Psoas muscle (tissue), 8 donors: ENCODE results near the gene TUT1. TPM values are rescaled to one million over a fixed set of nuclear protein-coding genes. Genes with fewer than 3 reads are reported as not detected.

Experiments used
- ATAC-seq, 4 donors: fragments of 200-7000 bp; cut with Tn5 transposase; one replicate each; pipeline ENCODE4 v1.9.1; 2020; ENCODE audit warnings: moderate library complexity in 3 of 4, mild to moderate bottlenecking in 2 of 4
- DNase-seq, 2 donors: peaks; one replicate each; pipeline ENCODE4 v3.0.0-alpha.2; 2020
- H3K27ac ChIP-seq: fragments of 200-600 bp; one replicate; pipeline ENCODE4 v1.8.0; 2022
- H3K27me3 ChIP-seq, 3 donors: fragments of 200-600 bp in 1 of 3; one replicate each; pipeline versions ENCODE4 v1.6.1 to v1.8.0; 2013 to 2022; ENCODE audit warnings: low read length in 2 of 3, mild to moderate bottlenecking in 2 of 3, moderate library complexity in 1 of 3; ENCODE audit not compliant: insufficient read depth in 3 of 3
- H3K36me3 ChIP-seq, 2 donors: fragments of 200-600 bp in 1 of 2; one replicate each; pipeline versions ENCODE4 v1.6.1 to v1.8.0; 2013 to 2022; ENCODE audit warnings: low read depth in 1 of 2, mild to moderate bottlenecking in 1 of 2, moderate library complexity in 1 of 2; ENCODE audit not compliant: insufficient read depth in 1 of 2
- H3K4me1 ChIP-seq: fragments of 200-600 bp; one replicate; pipeline ENCODE4 v1.8.0; 2022
- H3K4me3 ChIP-seq: fragments of 200-600 bp; one replicate; pipeline ENCODE4 v1.8.0; 2022; ENCODE audit warnings: mild to moderate bottlenecking
- H3K9me3 ChIP-seq: fragments of 200-600 bp; one replicate; pipeline ENCODE4 v1.8.0; 2022
- CTCF ChIP-seq: fragments of 200-600 bp; IDR thresholded peaks from one replicate; pipeline ENCODE4 v1.8.0; 2022; ENCODE audit warnings: antibody characterized with exemption
- WGBS, 3 donors: extraction: QIAGEN DNeasy Blood & Tissue Kit; methylation state at CpG; one replicate each; pipeline versions ENCODE4 v1.1.6 to v1.1.7; 2013; 5-methylcytosine and 5-hydroxymethylcytosine counted together
- intact Hi-C, 2 donors: fragments of 100-400 bp; cut with DNase I; formaldehyde crosslinking; loops; one replicate each; pipeline versions ENCODE4 v1.11.0 to v1.14.2; 2022
- polyA plus RNA-seq, 3 donors: library from polyadenylated mRNA; stranded (reverse); fragments of 200-250 nt; gene quantifications; one replicate each; pipeline ENCODE4 v1.2.3, GENCODE V29; 2013
- total RNA-seq, 4 donors: library from RNA; stranded (reverse); fragmentation: NEBNext Ultra II Directional in 2 of 4; extraction: Animal tissue kit (Norgen Biotek cat#: 25700) in 2 of 4; gene quantifications; one replicate each; pipeline versions ENCODE4 v1.2.1 to v1.2.4, GENCODE V29; 2021 to 2023
- donor health status: healthy with polysubstance abuse.
- donor health status: DM: no; HTN: no; CAD: no; lungs with moderate emphysema.
- donor health status: Bipolar disorder and iron deficiency.
- donor health status: healthy.
- donor health status: DM: yes; HTN: yes; CAD: no.
- donor health status: DM: no; HTN: no; CAD: no.
- donor health status: DM: no; HTN: no; CAD: no.
- donor health status: DM: yes; HTN: yes; CAD: no.

TUT1 gene
- total and polyA plus RNA-seq, 7 donors = 12.1 to 23.7 (median 15.5) TPM

- Histone ChIP-seq H3K4me1 (peaks cover 38% of the 10 kb centered on the region), H3K27ac (peak overlapping the region; percentile 46), H3K9me3 (no peaks in the 10 kb centered on the region), H3K36me3 (peaks cover 3 to 78% of the 10 kb centered on the region in 2 donors), H3K4me3 (no peak overlapping the region), H3K27me3 (no peaks in the 10 kb centered on the region)
- intact Hi-C loops = loop anchor here in 1 of 2 donors (10.0 kb wide), 1 partner anchor 276 kb away; no protein-coding TSS in a partner anchor
- 83 to 88% (median 85%) methylated on average over 2 of the region's 2 CpGs for WGBS, 3 donors
- no peak for TF ChIP-seq CTCF
- DNase-seq (no peak), ATAC-seq (peak in 1 of 4 donors; percentile 35)
These were observed 12.1 kb downstream of the TUT1 start for GRCh38 chr11:62579252-62579651.

DNA sequence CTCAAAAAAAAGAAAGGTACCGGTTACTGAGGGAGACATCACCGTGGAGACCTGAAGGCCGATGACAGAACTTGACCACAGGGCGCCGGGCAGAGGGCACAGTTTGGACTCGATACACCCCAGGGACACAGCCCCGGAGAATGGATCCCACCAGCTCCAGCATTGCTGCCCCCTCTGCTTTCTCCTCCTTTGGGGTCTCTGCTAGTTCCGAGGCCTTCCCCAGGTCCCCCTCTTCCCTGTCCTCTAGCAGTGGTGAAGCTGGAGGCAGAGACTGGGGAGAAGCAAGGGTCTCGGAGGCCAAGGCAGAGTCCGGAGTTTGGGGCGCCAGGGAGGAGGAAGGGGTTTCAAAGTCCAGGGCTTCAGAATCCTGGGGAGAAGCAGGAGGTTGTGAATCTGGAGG is 12.8 kb downstream of the TUT1 start:
- ATAC-seq (no peak), DNase-seq (peak in 1 of 2 donors; percentile 47)
- H3K4me3 ChIP-seq = no peak overlapping the region
- 95 to 97% (median 95%) methylated on average over 11 of the region's 11 CpGs for WGBS, 3 donors
- no peaks in the 10 kb centered on the region for H3K27me3 ChIP-seq
- H3K27ac ChIP-seq = peak overlapping the region; percentile 46
- H3K36me3 ChIP-seq = peaks cover 3 to 72% of the 10 kb centered on the region in 2 donors
- peaks cover 39% of the 10 kb centered on the region for H3K4me1 ChIP-seq
- no peaks in the 10 kb centered on the region for H3K9me3 ChIP-seq
- no peak for TF ChIP-seq CTCF
- intact Hi-C loops = loop anchor here in 1 of 2 donors (10.0 kb wide), 1 partner anchor 276 kb away; no protein-coding TSS in a partner anchor

DNA sequence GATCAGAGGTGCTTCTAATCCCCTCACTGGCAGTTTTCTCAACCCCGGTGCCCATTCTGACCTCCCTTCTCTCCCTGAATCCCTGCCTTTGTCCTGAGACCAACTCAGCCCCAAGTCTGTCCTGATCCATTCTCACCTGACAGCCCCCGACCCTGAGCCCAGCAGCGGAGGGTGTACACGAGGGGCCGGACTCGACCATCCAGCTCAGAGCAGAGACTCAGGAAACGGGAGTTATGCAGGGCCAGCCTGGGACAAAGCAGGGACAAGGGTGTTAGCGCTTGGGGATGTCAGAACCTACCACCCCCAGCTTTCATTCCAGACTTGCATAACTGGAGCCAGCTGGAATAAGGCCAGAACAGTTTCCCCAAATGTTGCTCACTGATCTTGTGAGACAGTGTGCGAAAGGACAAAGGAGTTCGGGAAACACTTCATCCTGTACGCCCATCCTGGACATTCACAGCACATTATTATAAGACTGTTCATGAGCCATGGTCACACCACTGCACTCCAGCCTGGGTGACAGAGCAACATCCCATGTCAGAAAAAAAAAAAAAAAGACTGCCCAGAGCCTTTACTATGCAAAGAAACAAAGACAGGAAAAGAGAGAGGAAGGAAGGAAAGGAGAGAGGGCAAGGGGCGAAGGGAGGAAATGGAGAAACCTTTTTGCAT is 14.1 kb downstream of the TUT1 start:
- intact Hi-C loops = loop anchor here in 1 of 2 donors (10.0 kb wide), 1 partner anchor 278 kb away; no protein-coding TSS in a partner anchor
- no peaks in the 10 kb centered on the region for H3K9me3 ChIP-seq
- peaks cover 3 to 71% of the 10 kb centered on the region in 2 donors for H3K36me3 ChIP-seq
- WGBS, 3 donors = 68 to 73% (median 72%) methylated on average over 12 of the region's 12 CpGs
- TF ChIP-seq CTCF = no peak
- DNase-seq = peak in 1 of 2 donors; percentile 53
- peaks cover 46% of the 10 kb centered on the region for H3K4me1 ChIP-seq
- peak overlapping the region; percentile 92 for H3K27ac ChIP-seq
- no peaks in the 10 kb centered on the region for H3K27me3 ChIP-seq
- no peak for ATAC-seq
- peak overlapping the region; percentile 90 for H3K4me3 ChIP-seq

DNA sequence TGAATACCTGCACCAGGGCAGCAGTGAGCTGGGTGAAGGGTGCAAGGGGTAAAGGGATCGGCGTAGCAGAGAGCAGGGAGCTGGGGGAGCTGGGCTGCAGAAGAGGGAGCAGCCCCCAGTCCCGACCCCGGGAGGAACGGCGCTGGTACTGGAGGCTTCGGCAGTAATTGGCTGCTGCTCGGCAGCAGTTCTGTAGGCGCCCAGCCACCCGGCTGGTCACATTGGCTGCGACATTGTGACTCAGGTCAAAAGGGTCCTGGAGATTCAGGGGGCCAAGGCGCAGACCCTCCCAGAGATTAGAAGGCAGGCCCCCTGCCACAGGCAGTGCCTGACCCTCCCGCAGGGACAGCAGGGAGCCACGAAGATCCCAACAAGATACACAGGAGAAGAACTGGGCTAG is 15.5 kb downstream of the TUT1 start:
- 74 to 78% (median 76%) methylated on average over 14 of the region's 14 CpGs for WGBS, 3 donors
- H3K4me3 ChIP-seq = peak overlapping the region; percentile 90
- H3K27ac ChIP-seq = peak overlapping the region; percentile 92
- peaks cover 50% of the 10 kb centered on the region for H3K4me1 ChIP-seq
- H3K9me3 ChIP-seq = no peaks in the 10 kb centered on the region
- DNase-seq (peak in 1 of 2 donors; percentile 46), ATAC-seq (no peak)
- H3K27me3 ChIP-seq = no peaks in the 10 kb centered on the region
- H3K36me3 ChIP-seq = peaks cover 3 to 71% of the 10 kb centered on the region in 2 donors
- intact Hi-C loops = loop anchor here in 1 of 2 donors (10.0 kb wide), 1 partner anchor 279 kb away; no protein-coding TSS in a partner anchor
- no peak for TF ChIP-seq CTCF
